Activated naive CD4-positive, alpha-beta T cell treated with anti-CD3 and anti-CD28 coated beads, Interleukin-2, amount 50 U/mL, for 72 hours (primary cell): Measurements from ENCODE around the gene AKAP11. TPM values are rescaled to one million over a fixed set of nuclear protein-coding genes. Genes with fewer than 3 reads are reported as not detected.
"Not testable (repeated sequence)": the region's sequence is repeated elsewhere in the genome, so short reads cannot be mapped to it uniquely, and the experiment has no call there.

Experiments
- ATAC-seq, 2 donors: fragments of 150-1000 bp; cut with Tn5 transposase; 2 replicates each; pipeline ENCODE4 v1.10.0; 2021; ENCODE audit warnings: mild to moderate bottlenecking in 2 of 2, moderate library complexity in 2 of 2
- DNase-seq, 2 donors: peaks; one replicate each; pipeline ENCODE4 v3.0.0; 2021 to 2022; ENCODE audit warnings: low spot score in 2 of 2
- H3K27ac Mint-ChIP-seq, 2 donors: one replicate each; pipeline ENCODE4 v1.8.0; 2022; ENCODE audit warnings: mild to moderate bottlenecking in 2 of 2, mixed read lengths in 2 of 2
- H3K36me3 Mint-ChIP-seq, 2 donors: one replicate each; pipeline ENCODE4 v1.8.0; 2022; ENCODE audit warnings: mixed read lengths in 2 of 2
- H3K9me3 Mint-ChIP-seq, 2 donors: one replicate each; pipeline ENCODE4 v1.8.0; 2022; ENCODE audit warnings: mixed read lengths in 2 of 2
- total RNA-seq, 2 donors: library from RNA; stranded (reverse); gene quantifications; one replicate each; pipeline ENCODE4 v1.2.3, GENCODE V29; 2022

The AKAP11 gene
- 10 to 100 TPM; 34.3 to 42.3 TPM for total RNA-seq

- DNase-seq (peak in 1 of 2 donors; percentile 56), ATAC-seq (peak; percentile 33 to 61)
- H3K9me3 Mint-ChIP-seq, result peaks cover 9 to 15% of the 10 kb centered on the region in 2 donors
- peak within 1 kb of the TSS; percentile 94 to 98 for H3K27ac Mint-ChIP-seq
- peaks cover 32 to 36% of the 10 kb centered on the region in 2 donors for H3K36me3 Mint-ChIP-seq
Observed at GRCh38 chr13:42272115-42272803, at the start of gene AKAP11. Gene AKAP11 (plus strand): TSS chr13:42272152. CDS start chr13:42286349, 14,197 bp downstream.

GRCh38 chr13:42223681-42224080 is 48.3 kb upstream of the AKAP11 start:
- Mint-ChIP-seq H3K27ac (no peak overlapping the region), H3K36me3 (peaks cover 10 to 14% of the 10 kb centered on the region in 2 donors), H3K9me3 (no peaks in the 10 kb centered on the region)
- DNase-seq (no peak), ATAC-seq (no peak)

GRCh38 chr13:42225051-42225450 is 46.9 kb upstream of the AKAP11 start:
- H3K27ac Mint-ChIP-seq, result no peak overlapping the region
- H3K36me3 Mint-ChIP-seq, result peaks cover 5 to 14% of the 10 kb centered on the region in 2 donors
- DNase-seq, result no peak
- ATAC-seq, result no peak
- no peaks in the 10 kb centered on the region for H3K9me3 Mint-ChIP-seq

GRCh38 chr13:42226759-42227158 is 45.2 kb upstream of the AKAP11 start:
- not testable (repeated sequence) for ATAC-seq, H3K9me3 Mint-ChIP-seq, DNase-seq, H3K27ac Mint-ChIP-seq
- peaks cover 5 to 14% of the 10 kb centered on the region in 2 donors for H3K36me3 Mint-ChIP-seq

GRCh38 chr13:42228527-42228926 is 43.4 kb upstream of the AKAP11 start:
- no peak overlapping the region for H3K27ac Mint-ChIP-seq
- ATAC-seq, result no peak

GRCh38 chr13:42229287-42229686 is 42.7 kb upstream of the AKAP11 start:
- H3K9me3 Mint-ChIP-seq, result no peaks in the 10 kb centered on the region
- DNase-seq (no peak), ATAC-seq (no peak)
- H3K27ac Mint-ChIP-seq, result no peak overlapping the region
- peaks cover 5 to 14% of the 10 kb centered on the region in 2 donors for H3K36me3 Mint-ChIP-seq

More at GRCh38 chr13:42228527-42228926, 43.4 kb upstream of the AKAP11 start:
- peaks cover 5 to 14% of the 10 kb centered on the region in 2 donors for H3K36me3 Mint-ChIP-seq
- no peaks in the 10 kb centered on the region for H3K9me3 Mint-ChIP-seq
- no peak for DNase-seq

GRCh38 chr13:42232671-42233070 is 39.3 kb upstream of the AKAP11 start:
- no peaks in the 10 kb centered on the region for H3K9me3 Mint-ChIP-seq
- ATAC-seq (no peak), DNase-seq (no peak)
- no peaks in the 10 kb centered on the region for H3K36me3 Mint-ChIP-seq
- no peak overlapping the region for H3K27ac Mint-ChIP-seq

- H3K9me3 Mint-ChIP-seq, result no peaks in the 10 kb centered on the region
- peak overlapping the region in 1 of 2 donors; percentile 11 for H3K27ac Mint-ChIP-seq
- ATAC-seq, result no peak
- no peak for DNase-seq
- no peaks in the 10 kb centered on the region for H3K36me3 Mint-ChIP-seq
Observed at GRCh38 chr13:42233726-42234125, 38.2 kb upstream of the AKAP11 start.

- Mint-ChIP-seq H3K9me3 (no peaks in the 10 kb centered on the region), H3K36me3 (peaks cover 0 to 7% of the 10 kb centered on the region in 2 donors), H3K27ac (no peak overlapping the region)
- no peak for ATAC-seq
- DNase-seq, result no peak
Observed at GRCh38 chr13:42239161-42239560, 32.8 kb upstream of the AKAP11 start.

- H3K36me3 Mint-ChIP-seq, result peaks cover 0 to 7% of the 10 kb centered on the region in 2 donors
- no peaks in the 10 kb centered on the region for H3K9me3 Mint-ChIP-seq
- DNase-seq (no peak), ATAC-seq (no peak)
- no peak overlapping the region for H3K27ac Mint-ChIP-seq
Observed at GRCh38 chr13:42239644-42240043, 32.3 kb upstream of the AKAP11 start.

- no peak for ATAC-seq
- no peaks in the 10 kb centered on the region for H3K9me3 Mint-ChIP-seq
- H3K36me3 Mint-ChIP-seq, result no peaks in the 10 kb centered on the region
- no peak for DNase-seq
- no peak overlapping the region for H3K27ac Mint-ChIP-seq
Observed at GRCh38 chr13:42246541-42246940, 25.4 kb upstream of the AKAP11 start.

GRCh38 chr13:42247883-42248282 is 24.1 kb upstream of the AKAP11 start:
- no peaks in the 10 kb centered on the region for H3K9me3 Mint-ChIP-seq
- H3K27ac Mint-ChIP-seq, result no peak overlapping the region
- H3K36me3 Mint-ChIP-seq, result no peaks in the 10 kb centered on the region
- DNase-seq, result no peak
- no peak for ATAC-seq

GRCh38 chr13:42255886-42256285 is 16.1 kb upstream of the AKAP11 start:
- no peak for ATAC-seq
- peaks cover 0 to 6% of the 10 kb centered on the region in 2 donors for H3K9me3 Mint-ChIP-seq

GRCh38 chr13:42258747-42259146 is 13.2 kb upstream of the AKAP11 start:
- ATAC-seq (no peak), DNase-seq (no peak)
- H3K36me3 Mint-ChIP-seq, result peaks cover 5 to 7% of the 10 kb centered on the region in 2 donors
- H3K9me3 Mint-ChIP-seq, result peaks cover 4 to 10% of the 10 kb centered on the region in 2 donors
- H3K27ac Mint-ChIP-seq, result no peak overlapping the region

More at GRCh38 chr13:42255886-42256285, 16.1 kb upstream of the AKAP11 start:
- Mint-ChIP-seq H3K27ac (no peak overlapping the region), H3K36me3 (peaks cover 0 to 7% of the 10 kb centered on the region in 2 donors)
- DNase-seq, result no peak

- Mint-ChIP-seq H3K36me3 (peaks cover 5 to 7% of the 10 kb centered on the region in 2 donors), H3K27ac (peak overlapping the region in 1 of 2 donors; percentile 83), H3K9me3 (peaks cover 4 to 10% of the 10 kb centered on the region in 2 donors)
- ATAC-seq (no peak), DNase-seq (no peak)
Observed at GRCh38 chr13:42259515-42259914, 12.4 kb upstream of the AKAP11 start.

GRCh38 chr13:42260903-42261654 is 10.9 kb upstream of the AKAP11 start:
- Mint-ChIP-seq H3K27ac (no peak overlapping the region), H3K9me3 (peaks cover 4 to 10% of the 10 kb centered on the region in 2 donors), H3K36me3 (peaks cover 5 to 7% of the 10 kb centered on the region in 2 donors)
- ATAC-seq (no peak), DNase-seq (no peak)

- DNase-seq (no peak), ATAC-seq (no peak)
- H3K27ac Mint-ChIP-seq, result no peak overlapping the region
- H3K9me3 Mint-ChIP-seq, result peaks cover 9 to 15% of the 10 kb centered on the region in 2 donors
- H3K36me3 Mint-ChIP-seq, result peaks cover 13 to 21% of the 10 kb centered on the region in 2 donors
Observed at GRCh38 chr13:42266473-42266872, 5.5 kb upstream of the AKAP11 start.
